Left lung (tissue), 10 donors: Measurements from ENCODE around the gene TSR3. TPM values are rescaled to one million over a fixed set of nuclear protein-coding genes. Genes with fewer than 3 reads are reported as not detected.

ENCODE experiments used
- ATAC-seq: fragments of 200-7000 bp; cut with Tn5 transposase; one replicate; pipeline ENCODE4 v1.9.1; 2020; ENCODE audit warnings: moderate library complexity
- DNase-seq, 4 donors: peaks; one replicate each; pipeline ENCODE4 v3.0.0-alpha.2; 2013 to 2020
- H3K27ac ChIP-seq, 2 donors: fragments of 200-600 bp; sonication (generic) in 1 of 2; one replicate each; pipeline versions ENCODE4 v1.5.0 to v1.8.0; 2020 to 2021
- H3K27me3 ChIP-seq, 2 donors: fragments of 200-600 bp; sonication (generic) in 1 of 2; one replicate each; pipeline versions ENCODE4 v1.5.0 to v1.8.0; 2020 to 2021
- H3K36me3 ChIP-seq, 2 donors: fragments of 200-600 bp; sonication (generic) in 1 of 2; one replicate each; pipeline versions ENCODE4 v1.5.0 to v1.8.0; 2020 to 2021
- H3K4me1 ChIP-seq, 2 donors: fragments of 200-600 bp; one replicate each; pipeline ENCODE4 v1.8.0; 2021
- H3K4me3 ChIP-seq, 2 donors: fragments of 200-600 bp; sonication (generic) in 1 of 2; one replicate each; pipeline versions ENCODE4 v1.5.0 to v1.8.0; 2020 to 2021; ENCODE audit warnings: mild to moderate bottlenecking in 1 of 2
- H3K9me3 ChIP-seq, 2 donors: fragments of 200-600 bp; sonication (generic) in 1 of 2; one replicate each; pipeline versions ENCODE4 v1.5.0 to v1.8.0; 2020 to 2021
- CTCF ChIP-seq, 2 donors: fragments of 200-600 bp; sonication (generic) in 1 of 2; IDR thresholded peaks; one replicate each; pipeline versions ENCODE4 v1.5.0 to v1.8.0; 2021; ENCODE audit warnings: antibody characterized with exemption in 2 of 2
- intact Hi-C, 2 donors: fragments of 100-400 bp; cut with DNase I; formaldehyde crosslinking; loops; one replicate each; pipeline versions ENCODE4 v1.11.2 to v1.14.2; 2022
- polyA plus RNA-seq, 6 donors: library from polyadenylated mRNA; unstranded; fragments of 120-200 nt; gene quantifications; one replicate each; pipeline ENCODE4 v1.2.1, GENCODE V29; 2013; ENCODE audit not compliant: insufficient read length in 6 of 6
- total RNA-seq, 2 donors: library from RNA; stranded (reverse); fragmentation: NEBNext Ultra II Directional; extraction: Animal tissue kit (Norgen Biotek cat#: 25700); gene quantifications; one replicate each; pipeline ENCODE4 v1.2.1, GENCODE V29; 2021
- donor health status: DM: no; HTN: yes; CAD: no.
- donor health status: DM: no; HTN: no; CAD: no.

TSR3 gene
- total and polyA plus RNA-seq, 8 donors, result 33.6 to 57.0 (median 45.9) TPM

- ATAC-seq (peak; percentile 20), DNase-seq (no peak)
- Histone ChIP-seq H3K36me3 (peaks cover 0 to 14% of the 10 kb centered on the region in 2 donors), H3K4me3 (peak overlapping the region; percentile 60 to 81), H3K27me3 (peaks cover 0 to 2% of the 10 kb centered on the region in 2 donors), H3K4me1 (peaks cover 24 to 36% of the 10 kb centered on the region in 2 donors), H3K27ac (peak overlapping the region; percentile 97 to 99), H3K9me3 (no peaks in the 10 kb centered on the region)
- intact Hi-C loops, result no loop called here
- TF ChIP-seq CTCF (IDR thresholded peaks at IDR 0.05), result no peak
Observed at GRCh38 chr16:1308036-1308976, 43.4 kb downstream of the TSR3 start.

- no peaks in the 10 kb centered on the region for H3K9me3 ChIP-seq
- H3K4me3 ChIP-seq, result no peak overlapping the region
- H3K36me3 ChIP-seq, result no peaks in the 10 kb centered on the region
- no peak overlapping the region for H3K27ac ChIP-seq
- no peak for TF ChIP-seq CTCF (IDR thresholded peaks at IDR 0.05)
- H3K27me3 ChIP-seq, result peaks cover 0 to 16% of the 10 kb centered on the region in 2 donors
- DNase-seq (no peak), ATAC-seq (no peak)
- intact Hi-C loops, result no loop called here
- H3K4me1 ChIP-seq, result peaks cover 11 to 19% of the 10 kb centered on the region in 2 donors
Observed at GRCh38 chr16:1306334-1306733, 45.3 kb downstream of the TSR3 start.

- Histone ChIP-seq H3K27ac (no peak overlapping the region), H3K4me1 (peaks cover 5 to 18% of the 10 kb centered on the region in 2 donors), H3K36me3 (no peaks in the 10 kb centered on the region), H3K9me3 (no peaks in the 10 kb centered on the region), H3K4me3 (no peak overlapping the region), H3K27me3 (peaks cover 0 to 21% of the 10 kb centered on the region in 2 donors)
- intact Hi-C loops, result no loop called here
- DNase-seq, result no peak
- no peak for ATAC-seq
- TF ChIP-seq CTCF (IDR thresholded peaks at IDR 0.05), result no peak
Observed at GRCh38 chr16:1305823-1306222, 45.9 kb downstream of the TSR3 start.

GRCh38 chr16:1301562-1301961, 50.1 kb downstream of the TSR3 start:
- DNase-seq (no peak), ATAC-seq (no peak)
- no peak overlapping the region for H3K4me3 ChIP-seq
- TF ChIP-seq CTCF (IDR thresholded peaks at IDR 0.05), result no peak
- no peak overlapping the region for H3K27ac ChIP-seq
- H3K4me1 ChIP-seq, result peaks cover 0 to 14% of the 10 kb centered on the region in 2 donors
- H3K9me3 ChIP-seq, result no peaks in the 10 kb centered on the region
- H3K27me3 ChIP-seq, result peaks cover 0 to 50% of the 10 kb centered on the region in 2 donors
- intact Hi-C loops, result no loop called here
- no peaks in the 10 kb centered on the region for H3K36me3 ChIP-seq

- intact Hi-C loops, result no loop called here
- Histone ChIP-seq H3K27ac (no peak overlapping the region), H3K27me3 (peaks cover 0 to 55% of the 10 kb centered on the region in 2 donors), H3K4me1 (peaks cover 0 to 14% of the 10 kb centered on the region in 2 donors), H3K36me3 (no peaks in the 10 kb centered on the region), H3K4me3 (no peak overlapping the region), H3K9me3 (no peaks in the 10 kb centered on the region)
- ATAC-seq (peak; percentile 82), DNase-seq (peak in 3 of 4 donors; percentile 56 to 95 (median 67))
- TF ChIP-seq CTCF (IDR thresholded peaks at IDR 0.05), result peak; percentile 69 to 90
Observed at GRCh38 chr16:1300664-1301476, 50.8 kb downstream of the TSR3 start.
